IgD-negative memory B cell (primary cell): ENCODE measurements around the gene SEM1. TPM values are rescaled to one million over a fixed set of nuclear protein-coding genes. Genes with fewer than 3 reads are reported as not detected.
"Not testable (repeated sequence)": the region's sequence is repeated elsewhere in the genome, so short reads cannot be mapped to it uniquely, and the experiment has no call there.

ENCODE experiments used
- H3K27ac Mint-ChIP-seq, 3 donors: one replicate each; pipeline ENCODE4 v1.8.0; 2020 to 2022; ENCODE audit warnings: mild to moderate bottlenecking in 3 of 3, mixed read lengths in 3 of 3, moderate library complexity in 1 of 3
- H3K27me3 Mint-ChIP-seq: one replicate; pipeline ENCODE4 v1.8.0; 2021; ENCODE audit warnings: mixed read lengths
- H3K36me3 Mint-ChIP-seq: one replicate; pipeline ENCODE4 v1.8.0; 2020; ENCODE audit warnings: mild to moderate bottlenecking, mixed read lengths
- H3K4me1 Mint-ChIP-seq, 3 donors: one replicate each; pipeline ENCODE4 v1.8.0; 2020 to 2022; ENCODE audit warnings: mixed read lengths in 3 of 3, mild to moderate bottlenecking in 1 of 3
- H3K4me3 Mint-ChIP-seq, 4 donors: one replicate each; pipeline ENCODE4 v1.8.0; 2020 to 2022; ENCODE audit warnings: mild to moderate bottlenecking in 4 of 4, mixed read lengths in 4 of 4, moderate library complexity in 3 of 4
- H3K9me3 Mint-ChIP-seq, 3 donors: one replicate each; pipeline ENCODE4 v1.8.0; 2020 to 2021; ENCODE audit warnings: mixed read lengths in 3 of 3, mild to moderate bottlenecking in 1 of 3
- polyA plus RNA-seq: library from polyadenylated mRNA; unstranded; fragments of 300-500 nt; fragmentation: Illumina TruSeq; gene quantifications from one replicate; pipeline ENCODE4 v1.2.3, GENCODE V29; 2021

Gene SEM1
- 139 TPM for polyA plus RNA-seq

DNA sequence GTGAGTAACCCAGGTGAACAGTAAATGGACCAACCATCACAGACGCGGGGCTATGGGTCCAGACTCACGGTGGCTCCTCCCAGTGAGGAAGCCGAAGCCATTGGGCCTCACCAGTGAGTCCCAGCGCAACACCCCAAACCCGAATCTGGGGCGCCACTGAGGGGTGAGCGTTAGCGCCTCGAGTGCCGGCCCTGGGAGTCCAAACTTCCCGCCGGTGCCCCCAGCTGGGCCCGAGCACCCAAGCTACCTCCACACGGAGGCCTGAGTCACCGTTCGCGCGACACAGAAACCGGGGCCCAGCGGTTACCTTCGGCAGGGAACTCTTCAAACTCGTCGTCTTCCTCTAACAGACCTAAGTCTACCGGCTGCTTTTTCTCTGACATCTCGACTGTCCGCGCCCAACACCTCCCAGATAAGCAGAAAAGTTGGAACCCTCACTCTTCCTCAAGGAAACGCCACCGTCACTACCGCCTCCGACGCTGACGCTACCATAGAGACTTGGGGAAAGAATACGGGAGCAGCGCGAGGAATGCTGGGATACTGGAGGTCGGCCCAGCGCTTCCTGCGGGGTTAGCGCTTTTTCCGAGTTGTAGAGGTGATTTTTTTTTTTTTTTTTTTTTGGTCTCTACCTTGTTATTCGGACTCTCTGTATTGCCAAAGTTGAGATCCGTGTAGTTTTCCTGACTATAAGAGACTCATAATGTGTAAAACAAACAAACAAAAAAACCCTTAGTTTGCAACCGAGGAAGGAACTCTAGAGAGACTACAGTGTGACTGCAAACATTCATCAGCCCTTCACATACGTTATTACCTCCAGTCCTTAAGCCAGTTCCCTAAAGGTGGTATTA, at the start of gene SEM1:
Gene SEM1, minus strand, starts transcription at position 466 of the 848 bp plus-strand sequence. Its CDS starts 83 bp downstream, at position 383.
- Mint-ChIP-seq H3K36me3 (peaks cover 11% of the 10 kb centered on the region), H3K27me3 (no peaks in the 10 kb centered on the region), H3K4me1 (peaks cover 18 to 31% (median 23%) of the 10 kb centered on the region in 3 donors), H3K4me3 (peak within 1 kb of the TSS; percentile 90 to 100 (median 100)), H3K9me3 (peaks cover 9 to 17% (median 9%) of the 10 kb centered on the region in 3 donors), H3K27ac (peak within 1 kb of the TSS; percentile 2 to 98 (median 98))

DNA sequence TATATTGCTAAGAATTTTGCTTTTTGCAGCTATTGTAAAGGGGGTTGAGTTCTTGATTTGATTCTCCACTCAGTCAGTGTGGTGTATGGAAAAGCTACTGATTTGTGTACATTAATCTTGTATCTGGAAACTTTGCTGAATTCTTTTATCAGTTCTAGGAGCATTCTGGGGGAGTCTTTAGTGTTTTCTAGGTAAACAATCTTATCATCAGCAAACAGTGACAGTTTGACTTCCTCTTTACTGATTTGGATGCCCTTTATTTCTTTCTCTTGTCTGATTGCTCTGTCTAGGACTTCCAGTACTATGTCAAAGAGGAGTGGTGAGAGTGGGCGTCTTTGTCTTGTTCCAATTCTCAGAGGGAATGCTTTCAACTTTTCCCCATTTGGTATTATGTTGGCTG, 48.2 kb upstream of the SEM1 start:
- H3K4me3 Mint-ChIP-seq, H3K36me3 Mint-ChIP-seq, H3K27me3 Mint-ChIP-seq, H3K27ac Mint-ChIP-seq, H3K4me1 Mint-ChIP-seq, H3K9me3 Mint-ChIP-seq: not testable (repeated sequence)

DNA sequence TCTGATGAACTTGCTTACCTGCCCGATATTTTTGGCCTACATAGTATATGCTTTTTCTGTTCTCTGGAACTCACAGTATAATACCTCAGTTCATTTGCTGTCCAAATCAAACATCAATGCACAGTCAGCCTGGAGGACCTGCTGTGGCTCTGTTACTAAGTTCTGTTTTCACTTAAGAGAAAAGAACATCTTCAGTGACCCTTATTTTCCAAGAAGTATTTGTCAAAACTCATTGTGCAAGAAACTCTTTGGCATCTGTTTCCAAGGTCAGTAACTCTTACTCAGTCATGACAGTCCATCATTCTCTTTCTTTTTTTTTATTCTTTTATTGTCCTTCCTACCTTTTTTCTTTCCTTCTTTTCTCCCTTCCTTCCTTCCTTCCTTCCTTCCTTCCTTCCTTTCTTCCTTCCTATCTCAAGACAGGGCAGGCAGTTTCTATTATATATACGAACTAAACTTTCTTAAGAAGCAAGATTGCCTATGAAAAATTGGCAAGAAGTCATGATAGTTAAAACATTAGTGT, 37.8 kb upstream of the SEM1 start:
- H3K4me3 Mint-ChIP-seq, result no peak overlapping the region
- no peak overlapping the region for H3K27ac Mint-ChIP-seq
- no peaks in the 10 kb centered on the region for H3K4me1 Mint-ChIP-seq
- H3K36me3 Mint-ChIP-seq, result no peaks in the 10 kb centered on the region
- peaks cover 2 to 5% (median 3%) of the 10 kb centered on the region in 3 donors for H3K9me3 Mint-ChIP-seq
- H3K27me3 Mint-ChIP-seq, result no peaks in the 10 kb centered on the region

DNA sequence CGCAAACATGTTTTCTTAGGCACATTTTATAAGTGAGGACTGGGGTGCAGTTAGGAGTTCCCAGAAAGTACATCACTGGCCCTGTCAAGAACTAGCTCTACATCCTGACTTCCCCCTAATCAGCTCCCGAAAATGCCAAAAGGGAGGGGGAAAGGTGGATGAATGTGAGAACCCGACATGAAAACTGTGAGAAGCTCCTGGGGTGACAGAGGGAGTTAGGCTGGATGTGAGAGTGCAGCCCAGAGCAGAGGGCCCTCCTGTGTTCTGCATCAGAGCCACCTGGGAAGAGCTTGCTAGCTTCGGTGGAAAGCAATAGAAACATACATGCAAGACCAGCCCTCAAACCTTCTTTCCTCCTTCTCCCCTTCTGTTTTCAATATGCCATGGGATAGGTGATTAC, 30.5 kb upstream of the SEM1 start:
- H3K27ac Mint-ChIP-seq, result no peak overlapping the region
- H3K27me3 Mint-ChIP-seq, result peaks cover 10% of the 10 kb centered on the region
- no peaks in the 10 kb centered on the region for H3K9me3 Mint-ChIP-seq
- no peak overlapping the region for H3K4me3 Mint-ChIP-seq
- H3K4me1 Mint-ChIP-seq, result no peaks in the 10 kb centered on the region
- H3K36me3 Mint-ChIP-seq, result no peaks in the 10 kb centered on the region

DNA sequence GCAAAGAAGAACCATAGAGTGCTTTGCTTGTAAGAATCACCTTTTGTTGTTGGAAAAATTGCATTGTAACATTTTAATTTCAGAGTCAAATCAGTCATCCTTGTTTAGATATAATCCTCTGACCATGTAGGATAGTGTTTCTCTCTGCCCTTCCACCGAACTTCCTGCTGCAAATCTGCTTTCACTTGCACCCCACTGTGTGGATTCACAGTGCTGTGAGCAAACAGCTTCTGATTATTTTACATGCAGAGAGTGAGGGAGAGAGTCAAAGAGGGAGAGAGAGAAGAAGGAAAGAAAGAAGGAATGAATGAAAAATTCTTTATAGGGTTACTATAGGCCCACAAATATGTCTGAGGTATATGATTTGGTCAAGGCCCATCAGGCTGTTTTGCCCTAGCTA, 30.0 kb upstream of the SEM1 start:
- no peak overlapping the region for H3K4me3 Mint-ChIP-seq
- no peaks in the 10 kb centered on the region for H3K36me3 Mint-ChIP-seq

DNA sequence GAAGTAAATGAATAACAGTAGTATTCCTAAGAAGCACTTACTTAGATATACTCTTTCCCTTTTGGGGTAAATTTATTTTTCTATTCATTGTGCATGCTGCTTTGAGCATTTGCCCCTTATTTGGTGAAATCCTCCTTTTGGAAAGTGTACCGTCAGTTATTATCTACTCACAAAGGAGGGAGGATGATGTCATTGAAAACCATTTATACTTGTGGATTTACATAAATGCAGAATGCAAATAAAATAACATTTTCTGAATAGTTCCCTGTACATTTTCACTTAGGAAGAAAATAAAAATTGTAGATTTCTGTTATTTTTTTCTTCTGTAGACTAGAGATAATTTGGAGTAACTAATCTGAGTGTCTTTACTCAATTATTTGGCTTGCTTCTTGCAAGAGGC, 29.5 kb upstream of the SEM1 start:
- H3K4me1 Mint-ChIP-seq, result no peaks in the 10 kb centered on the region
- H3K36me3 Mint-ChIP-seq, result no peaks in the 10 kb centered on the region
- no peaks in the 10 kb centered on the region for H3K9me3 Mint-ChIP-seq
- no peak overlapping the region for H3K4me3 Mint-ChIP-seq
- H3K27ac Mint-ChIP-seq, result no peak overlapping the region
- peaks cover 10% of the 10 kb centered on the region for H3K27me3 Mint-ChIP-seq

More for the DNA sequence above, 30.0 kb upstream of the SEM1 start:
- no peaks in the 10 kb centered on the region for H3K4me1 Mint-ChIP-seq
- peaks cover 10% of the 10 kb centered on the region for H3K27me3 Mint-ChIP-seq
- no peak overlapping the region for H3K27ac Mint-ChIP-seq
- no peaks in the 10 kb centered on the region for H3K9me3 Mint-ChIP-seq

DNA sequence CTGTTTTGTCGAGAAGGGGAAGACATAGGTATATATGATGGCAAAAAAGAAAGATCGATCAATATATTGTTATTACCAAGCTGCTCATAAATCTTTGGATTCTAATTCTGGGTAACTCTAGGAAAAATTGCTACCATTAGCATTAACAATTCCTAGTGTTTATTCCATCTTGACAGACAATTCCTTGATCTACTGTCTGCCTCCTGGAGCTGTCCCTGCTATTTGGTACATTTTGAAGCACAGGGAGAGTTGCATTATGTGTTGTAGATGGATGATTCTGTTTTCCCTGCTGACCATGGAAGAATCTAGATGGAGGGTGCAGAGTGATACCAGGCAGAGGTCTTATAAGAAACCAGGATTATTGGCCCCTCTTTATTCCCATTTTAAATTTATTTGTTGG, 29.1 kb upstream of the SEM1 start:
- Mint-ChIP-seq H3K9me3 (no peaks in the 10 kb centered on the region), H3K36me3 (no peaks in the 10 kb centered on the region), H3K4me3 (no peak overlapping the region), H3K27ac (no peak overlapping the region), H3K4me1 (no peaks in the 10 kb centered on the region), H3K27me3 (peaks cover 10% of the 10 kb centered on the region)

DNA sequence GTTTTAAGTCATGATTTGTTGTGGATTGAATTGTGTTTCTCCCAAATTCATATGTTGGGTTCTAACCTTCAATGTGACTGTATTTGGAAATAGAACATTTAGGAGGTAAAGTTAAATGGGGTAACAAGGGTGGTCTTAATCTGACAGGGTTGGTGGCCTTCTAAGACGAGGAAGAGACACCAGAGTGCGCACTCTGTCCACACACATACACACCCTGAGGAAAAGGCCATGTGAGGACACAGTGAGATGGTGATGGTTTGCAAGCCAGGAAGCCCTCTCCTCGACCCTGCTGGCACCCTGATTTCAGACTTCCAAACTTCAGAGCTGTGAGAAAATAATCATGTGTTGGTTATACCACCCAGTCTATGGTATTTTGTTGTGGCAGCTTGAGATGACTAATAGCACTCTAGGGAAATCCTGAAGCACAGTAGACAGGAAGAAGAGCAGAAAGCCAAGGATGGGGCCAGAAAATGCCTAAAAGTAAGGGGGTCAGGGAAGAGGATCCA, 28.0 kb upstream of the SEM1 start:
- Mint-ChIP-seq H3K4me1 (no peaks in the 10 kb centered on the region), H3K4me3 (no peak overlapping the region), H3K9me3 (no peaks in the 10 kb centered on the region), H3K27ac (no peak overlapping the region), H3K27me3 (peaks cover 10% of the 10 kb centered on the region), H3K36me3 (no peaks in the 10 kb centered on the region)

DNA sequence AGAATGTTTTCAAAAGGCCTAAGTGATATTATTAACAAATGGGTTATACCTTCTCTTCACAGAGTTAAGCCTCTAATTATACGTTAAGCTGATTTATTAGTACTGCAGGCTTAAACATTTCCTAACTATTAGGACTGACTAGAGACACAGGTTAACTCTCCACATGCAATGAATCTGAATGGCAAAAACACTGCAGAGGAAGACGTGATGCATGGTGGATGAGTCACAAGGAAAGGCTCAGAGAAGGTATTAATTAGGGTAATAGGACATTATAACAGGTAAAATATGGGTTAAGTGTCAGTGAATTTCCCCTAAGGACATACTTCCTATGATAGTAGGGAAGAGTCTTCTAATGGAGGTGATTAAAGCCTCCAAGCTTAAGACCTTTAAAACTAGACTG, 24.7 kb upstream of the SEM1 start:
- no peak overlapping the region for H3K4me3 Mint-ChIP-seq

DNA sequence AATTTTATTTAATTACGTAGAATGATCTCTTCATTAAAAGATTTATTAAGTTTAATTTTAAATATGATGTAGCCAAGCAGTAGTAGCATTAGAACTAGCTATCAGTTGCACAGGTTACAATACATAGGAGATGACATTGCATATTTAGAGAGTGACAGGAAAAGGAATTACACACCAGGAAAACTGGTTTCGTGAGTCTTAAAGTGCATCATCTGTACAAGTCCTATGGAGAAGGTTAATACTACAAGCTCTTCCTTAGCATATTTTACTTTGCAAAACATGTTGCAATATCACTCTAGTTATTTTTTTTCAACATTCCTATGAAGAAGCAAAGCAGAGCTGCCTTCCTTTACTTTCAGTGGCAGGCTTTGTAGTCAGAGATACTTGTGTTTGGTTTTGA, 20.2 kb upstream of the SEM1 start:
- H3K27me3 Mint-ChIP-seq, result peaks cover 3% of the 10 kb centered on the region
- no peak overlapping the region for H3K27ac Mint-ChIP-seq
- H3K4me1 Mint-ChIP-seq, result no peaks in the 10 kb centered on the region
- H3K36me3 Mint-ChIP-seq, result no peaks in the 10 kb centered on the region
- no peak overlapping the region for H3K4me3 Mint-ChIP-seq
- H3K9me3 Mint-ChIP-seq, result no peaks in the 10 kb centered on the region

More for the DNA sequence above, 24.7 kb upstream of the SEM1 start:
- no peaks in the 10 kb centered on the region for H3K4me1 Mint-ChIP-seq
- H3K36me3 Mint-ChIP-seq, result no peaks in the 10 kb centered on the region
- H3K9me3 Mint-ChIP-seq, result no peaks in the 10 kb centered on the region
- no peak overlapping the region for H3K27ac Mint-ChIP-seq
- peaks cover 4% of the 10 kb centered on the region for H3K27me3 Mint-ChIP-seq

DNA sequence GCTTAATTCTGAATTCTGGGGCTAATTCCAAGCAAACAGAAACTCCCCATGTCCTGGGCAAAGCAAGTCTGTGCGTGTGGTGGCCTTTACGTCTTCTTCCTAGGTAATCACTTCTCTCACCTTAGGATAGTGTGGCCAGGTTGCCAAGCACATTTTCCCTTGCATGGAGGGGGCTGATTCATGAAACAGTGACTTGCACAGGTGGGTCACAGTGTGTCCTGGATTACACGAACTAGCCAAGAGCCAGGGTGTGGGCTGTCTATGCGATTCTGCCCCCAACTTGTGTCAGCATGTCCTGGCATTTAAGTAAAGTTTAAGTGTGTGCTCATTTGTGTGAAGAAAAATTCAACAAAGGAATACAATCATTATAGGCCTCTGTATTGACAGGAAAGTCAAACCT, 18.5 kb upstream of the SEM1 start:
- peaks cover 3% of the 10 kb centered on the region for H3K27me3 Mint-ChIP-seq
- no peaks in the 10 kb centered on the region for H3K4me1 Mint-ChIP-seq
- H3K4me3 Mint-ChIP-seq, result no peak overlapping the region
- no peaks in the 10 kb centered on the region for H3K36me3 Mint-ChIP-seq
- no peaks in the 10 kb centered on the region for H3K9me3 Mint-ChIP-seq
- H3K27ac Mint-ChIP-seq, result no peak overlapping the region

DNA sequence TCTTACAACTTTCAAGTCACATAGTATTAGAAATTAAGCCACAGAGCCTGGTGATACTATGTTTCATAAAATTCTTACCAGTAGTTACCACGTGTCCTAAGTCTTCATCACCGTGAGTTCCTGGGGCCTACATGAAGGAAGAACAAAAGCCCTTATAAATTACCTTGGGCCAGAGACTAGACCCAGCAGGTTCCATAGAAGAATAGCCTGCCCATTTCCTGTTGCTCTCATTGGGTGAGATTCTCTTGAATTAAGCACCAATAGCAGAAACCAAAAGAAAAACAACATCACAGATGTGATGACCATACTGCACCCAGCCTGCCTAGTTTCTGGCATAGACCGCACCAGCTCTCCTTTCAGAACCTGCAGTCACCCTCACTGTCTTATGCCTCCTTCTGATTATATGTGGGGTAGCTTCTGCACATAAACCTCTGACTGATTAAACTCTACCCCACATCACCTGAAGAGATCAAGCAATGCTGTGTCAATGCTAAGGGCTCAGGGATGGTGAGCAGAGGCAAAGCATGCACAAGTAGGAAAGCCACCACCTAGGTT, 18.0 kb upstream of the SEM1 start:
- Mint-ChIP-seq H3K4me1 (no peaks in the 10 kb centered on the region), H3K36me3 (no peaks in the 10 kb centered on the region), H3K4me3 (no peak overlapping the region), H3K9me3 (no peaks in the 10 kb centered on the region), H3K27ac (no peak overlapping the region), H3K27me3 (peaks cover 3% of the 10 kb centered on the region)

DNA sequence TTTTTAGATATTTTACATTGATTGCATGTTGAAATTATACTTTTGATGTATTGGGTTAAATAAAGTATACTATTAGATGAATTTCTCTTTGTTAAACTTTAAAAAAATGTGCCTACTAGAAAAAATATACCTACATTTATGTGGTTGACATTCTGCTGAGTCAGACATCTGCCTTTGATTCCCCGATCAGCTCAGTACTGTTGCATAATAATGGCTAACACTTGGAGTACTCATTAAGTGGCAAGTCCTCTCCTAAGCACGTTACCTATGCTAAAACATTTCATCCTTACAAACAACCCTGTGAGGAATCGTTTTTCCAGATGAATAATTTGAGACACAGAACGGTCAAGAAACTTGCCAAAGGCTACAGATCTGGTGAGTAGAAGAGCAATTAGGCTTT, 14.0 kb upstream of the SEM1 start:
- H3K27ac Mint-ChIP-seq, result no peak overlapping the region
- H3K27me3 Mint-ChIP-seq, result peaks cover 17% of the 10 kb centered on the region
- no peaks in the 10 kb centered on the region for H3K4me1 Mint-ChIP-seq

DNA sequence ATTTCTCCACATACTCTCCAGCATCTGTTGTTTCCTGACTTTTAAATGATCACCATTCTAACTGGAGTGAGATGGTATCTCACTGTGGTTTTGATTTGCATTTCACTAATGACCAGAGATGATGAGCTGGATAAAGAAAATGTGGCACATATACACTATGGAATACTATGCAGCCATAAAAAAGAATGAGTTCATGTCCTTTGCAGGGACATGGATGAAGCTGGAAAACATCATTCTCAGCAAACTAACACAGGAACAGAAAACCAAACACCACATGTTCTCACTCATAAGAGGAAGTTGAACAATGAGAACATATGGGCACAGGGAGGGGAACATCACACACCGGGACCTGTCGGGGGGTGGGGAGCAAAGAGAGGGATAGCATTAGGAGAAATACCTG, 13.3 kb upstream of the SEM1 start:
- H3K27me3 Mint-ChIP-seq, result peaks cover 18% of the 10 kb centered on the region

More for the DNA sequence above, 14.0 kb upstream of the SEM1 start:
- Mint-ChIP-seq H3K9me3 (no peaks in the 10 kb centered on the region), H3K4me3 (no peak overlapping the region), H3K36me3 (no peaks in the 10 kb centered on the region)

DNA sequence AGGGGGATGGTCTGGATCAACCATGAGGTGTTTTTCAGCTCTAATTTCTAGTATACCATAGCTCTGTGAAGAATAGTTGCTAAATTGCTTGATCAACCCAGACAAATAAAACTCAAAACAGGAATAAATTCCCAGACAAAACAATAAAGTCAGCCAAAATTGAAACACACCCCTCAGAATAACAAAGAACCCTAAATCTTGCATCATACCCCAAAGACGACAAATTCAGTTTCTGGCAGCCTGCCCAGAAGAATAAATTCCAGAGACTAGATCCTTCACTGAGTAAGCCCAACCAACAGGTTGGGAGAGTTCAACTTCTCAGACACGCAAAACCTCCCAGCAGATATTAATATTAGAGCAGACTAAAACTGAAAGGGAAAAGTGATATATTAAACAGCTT, 11.2 kb upstream of the SEM1 start:
- Mint-ChIP-seq H3K9me3 (no peaks in the 10 kb centered on the region), H3K27ac (no peak overlapping the region), H3K36me3 (no peaks in the 10 kb centered on the region), H3K4me3 (no peak overlapping the region), H3K4me1 (no peaks in the 10 kb centered on the region), H3K27me3 (peaks cover 26% of the 10 kb centered on the region)

More for the DNA sequence above, 13.3 kb upstream of the SEM1 start:
- H3K4me3 Mint-ChIP-seq, H3K27ac Mint-ChIP-seq, H3K4me1 Mint-ChIP-seq, H3K9me3 Mint-ChIP-seq, H3K36me3 Mint-ChIP-seq: not testable (repeated sequence)

DNA sequence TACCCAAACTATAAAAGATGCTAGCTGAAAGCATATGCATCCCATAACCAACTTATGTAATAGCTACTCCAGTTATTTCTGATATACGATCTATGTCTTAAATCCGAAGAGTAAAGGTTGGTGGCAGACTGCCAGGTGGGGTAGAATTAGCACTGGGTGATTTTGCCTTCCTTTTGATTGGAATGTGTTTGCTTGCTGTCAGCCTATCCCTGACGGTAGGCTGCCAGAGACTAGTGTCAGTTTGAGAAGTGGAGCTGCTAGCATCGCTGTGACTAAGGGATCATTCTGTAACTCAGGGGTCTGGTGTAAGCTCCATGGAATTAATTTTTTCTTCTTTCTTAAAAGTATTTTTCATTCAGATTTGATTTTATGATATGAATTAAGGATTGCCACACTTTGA, 9.5 kb upstream of the SEM1 start:
- Mint-ChIP-seq H3K27ac (no peak overlapping the region), H3K4me3 (no peak overlapping the region), H3K9me3 (peaks cover 2% of the 10 kb centered on the region in 3 donors), H3K27me3 (peaks cover 28% of the 10 kb centered on the region), H3K4me1 (no peaks in the 10 kb centered on the region), H3K36me3 (no peaks in the 10 kb centered on the region)
